GM12891 (cell line): ENCODE data around the gene TPD52L2.

Experiments
- POLR2A ChIP-seq: IDR thresholded peaks from 2 replicates; pipeline ENCODE4 v1.6.1; 2011; ENCODE audit warnings: low read depth, low read length, control low read depth
- POLR2AphosphoS5 ChIP-seq: IDR thresholded peaks from 2 replicates; pipeline ENCODE4 v1.6.1; 2011; ENCODE audit warnings: low read depth, low read length, control low read depth
- TAF1 ChIP-seq: IDR thresholded peaks from 2 replicates; pipeline ENCODE4 v1.6.1; 2011; ENCODE audit warnings: low read depth, low read length, control low read depth

GRCh38 chr20:63940071-63940471 lies 75.0 kb downstream of the TPD52L2 start:
- TF ChIP-seq POLR2A (no peak), POLR2AphosphoS5 (no peak), TAF1 (no peak)
